ENCODE results near the gene ACOX2. TPM values are rescaled to one million over a fixed set of nuclear protein-coding genes. Genes with fewer than 3 reads are reported as not detected.

Gene ACOX2
- total RNA-seq, 1 experiment from 2014 or later = 3.2 TPM

- Histone ChIP-seq H3K27ac (ENCODE audit: low read length) (no peak overlapping the region), H3K27me3 (ENCODE audit: control insufficient read depth, insufficient read depth, low read length) (no peaks in the 10 kb centered on the region), H3K4me3 (ENCODE audit: low read depth in 2 of 2, low read length in 2 of 2) (no peak overlapping the region), H3K4me1 (ENCODE audit: control insufficient read depth, insufficient read depth, low read length) (no peaks in the 10 kb centered on the region; the same call in 1 of the 2 replicates), H3K36me3 (ENCODE audit: control insufficient read depth, insufficient read depth, low read length) (no peaks in the 10 kb centered on the region), H3K9me3 (ENCODE audit: control insufficient read depth, insufficient read depth, low read depth, low read length) (no peaks in the 10 kb centered on the region)
- CTCF ChIA-PET = interaction anchor here (1.1 kb wide), 1 partner anchor 51 kb away, joined by 4 read pairs; no protein-coding TSS in a partner anchor
- BruUV-seq (replicated peaks) = no TSS peak
- POLR2A ChIA-PET = no interaction called here
- intact Hi-C loops (cut with micrococcal nuclease; ENCODE audit: unreplicated experiment) (no loop called here), in situ Hi-C loops (cut with HindIII; ENCODE audit: low pct_unique_long_range_greater_than_20kb, low sequenced_read_pairs) (no loop called here)
- ATAC-seq (no peak), DNase-seq (ENCODE audit: low read depth, low spot score) (no peak)
- TF ChIP-seq POLR2AphosphoS5 (IDR thresholded peaks at IDR 0.05; ENCODE audit: low read depth, low read length) (no peak), REST (IDR thresholded peaks at IDR 0.05; ENCODE audit: insufficient read depth in 1 of 2, low read depth in 2 of 2, low read length in 1 of 2) (no peak), SIN3A (IDR thresholded peaks at IDR 0.05; ENCODE audit: borderline replicate concordance, insufficient read depth, low read depth, low read length) (no peak), TCF7L2 (IDR thresholded peaks at IDR 0.05; ENCODE audit: low read depth, low read length) (no peak), CTCF (IDR thresholded peaks at IDR 0.05) (no peak)
These were observed 41.9 kb upstream of the ACOX2 start for GRCh38 chr3:58578873-58579272.

GRCh38 chr3:58577269-58577821, 40.4 kb upstream of the ACOX2 start, which contains the start of gene FAM107A:
TSS of gene FAM107A (minus strand) at chr3:58577391. CDS start at chr3:58569860, 7,531 bp downstream.
- ChIA-PET CTCF (no interaction called here), POLR2A (no interaction called here)
- TF ChIP-seq POLR2AphosphoS5 (IDR thresholded peaks at IDR 0.05; ENCODE audit: low read depth, low read length) (no peak), CTCF (IDR thresholded peaks at IDR 0.05) (no peak), TCF7L2 (IDR thresholded peaks at IDR 0.05; ENCODE audit: low read depth, low read length) (no peak), REST (IDR thresholded peaks at IDR 0.05; ENCODE audit: insufficient read depth in 1 of 2, low read depth in 2 of 2, low read length in 1 of 2) (no peak), SIN3A (IDR thresholded peaks at IDR 0.05; ENCODE audit: borderline replicate concordance, insufficient read depth, low read depth, low read length) (no peak)
- no TSS peak for BruUV-seq (replicated peaks)
- Histone ChIP-seq H3K9me3 (ENCODE audit: control insufficient read depth, insufficient read depth, low read depth, low read length) (no peaks in the 10 kb centered on the region), H3K4me1 (ENCODE audit: control insufficient read depth, insufficient read depth, low read length) (no peaks in the 10 kb centered on the region; the same call in 1 of the 2 replicates), H3K4me3 (ENCODE audit: low read depth in 2 of 2, low read length in 2 of 2) (no peak within 1 kb of the TSS), H3K36me3 (ENCODE audit: control insufficient read depth, insufficient read depth, low read length) (no peaks in the 10 kb centered on the region), H3K27ac (ENCODE audit: low read length) (no peak within 1 kb of the TSS), H3K27me3 (ENCODE audit: control insufficient read depth, insufficient read depth, low read length) (no peaks in the 10 kb centered on the region)
- intact Hi-C loops (cut with micrococcal nuclease; ENCODE audit: unreplicated experiment) = no loop called here
- in situ Hi-C loops (cut with HindIII; ENCODE audit: low pct_unique_long_range_greater_than_20kb, low sequenced_read_pairs) = no loop called here
- DNase-seq (ENCODE audit: low read depth, low spot score) = no peak
- no peak for ATAC-seq
